NCI-H1694 treated with DMSO at 0.1 percent for 48 hours (cell line): ENCODE data around the gene CHRNG.

Experiments
- DNase-seq: peaks from one replicate; lab custom pipeline; 2025; lab: John Stamatoyannopoulos, UW

CHRNG gene

DNA sequence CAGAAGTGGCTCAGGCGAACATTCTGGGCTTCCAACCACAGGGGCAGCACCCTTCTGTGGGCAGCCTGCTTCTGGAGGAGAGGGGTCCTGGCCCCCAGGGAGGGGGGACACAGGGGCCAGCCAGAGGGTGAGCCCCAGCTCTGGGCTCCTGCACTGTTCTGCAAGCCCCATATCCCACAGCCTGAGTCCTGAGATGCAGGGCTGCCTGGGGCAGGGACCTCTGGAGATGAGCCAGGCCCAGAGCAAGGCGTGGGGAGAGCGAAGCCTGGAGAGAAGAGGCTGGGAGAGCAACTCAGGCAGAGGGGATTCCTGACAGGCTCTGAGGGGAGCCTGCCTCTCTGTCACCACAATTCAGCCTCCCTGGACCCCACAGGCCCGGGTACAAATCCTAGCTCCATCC, 32.8 kb upstream of the CHRNG start:
- DNase-seq, result no peak

DNA sequence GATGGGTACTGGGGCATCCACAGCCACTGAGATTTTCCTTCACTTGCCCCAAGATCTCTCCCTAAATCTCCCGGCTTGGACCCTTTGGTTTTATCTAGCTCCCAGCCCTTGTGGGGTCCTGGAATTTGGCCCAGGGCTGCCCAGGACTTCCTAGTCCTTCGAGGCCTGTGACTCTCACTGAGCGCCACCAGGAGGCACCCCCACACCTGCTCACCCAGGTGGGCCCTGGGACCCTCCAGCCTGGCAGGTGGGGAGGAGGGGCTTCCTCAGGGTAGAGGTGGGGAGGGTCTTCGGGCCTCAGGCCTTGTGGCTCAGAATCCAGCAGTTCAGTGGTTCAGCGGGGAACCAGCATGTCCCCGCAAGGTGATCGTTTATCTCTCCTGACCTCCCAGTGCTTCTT, 31.2 kb upstream of the CHRNG start:
- no peak for DNase-seq

DNA sequence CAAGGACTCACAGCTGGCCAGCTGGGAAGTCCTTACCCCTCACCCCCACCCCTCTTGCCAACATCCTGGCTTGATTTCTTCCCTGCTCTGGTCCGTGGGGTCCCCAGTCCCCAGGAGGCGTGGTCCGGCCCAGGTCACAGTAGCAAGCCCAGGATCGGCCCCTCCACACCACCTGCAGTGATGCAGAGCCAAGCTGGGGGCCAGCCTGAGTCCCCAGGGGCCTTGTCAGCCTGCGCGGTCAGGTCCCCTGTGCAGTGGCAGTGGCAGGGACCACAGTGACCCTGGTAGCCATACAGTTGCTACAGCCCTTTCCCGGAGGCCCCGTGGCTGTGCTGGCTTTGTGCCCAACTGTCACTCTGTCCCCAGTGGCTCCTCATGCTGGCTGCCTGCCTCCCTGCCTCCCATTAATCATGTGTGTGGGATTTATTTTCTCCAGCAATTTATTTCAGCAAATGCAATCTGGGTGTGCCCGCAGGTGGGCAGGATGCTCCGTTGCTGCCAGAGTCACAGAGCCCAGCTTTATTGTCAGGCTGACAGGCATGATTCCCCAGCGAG, 28.1 kb upstream of the CHRNG start:
- DNase-seq, result no peak

DNA sequence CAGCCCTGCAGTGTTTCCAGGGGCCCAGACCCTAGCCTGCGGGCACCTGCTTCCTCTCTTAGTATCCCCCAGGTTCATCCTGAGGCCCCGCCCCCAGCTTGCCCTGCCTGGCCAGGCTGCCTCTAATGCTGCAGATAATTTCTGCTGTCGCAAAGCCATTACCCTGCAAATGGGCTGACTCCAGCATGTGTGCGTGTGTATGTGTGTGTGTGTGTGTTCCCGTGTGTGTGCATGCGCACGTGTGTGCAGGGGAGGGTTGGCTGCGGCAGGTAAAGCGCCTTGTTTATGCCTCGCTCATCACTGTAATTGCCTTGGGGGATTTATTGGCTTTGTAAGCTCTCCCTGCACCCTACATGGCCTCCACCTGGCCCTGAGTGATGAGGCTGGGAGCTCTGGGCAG, 26.9 kb upstream of the CHRNG start:
- DNase-seq, result no peak

DNA sequence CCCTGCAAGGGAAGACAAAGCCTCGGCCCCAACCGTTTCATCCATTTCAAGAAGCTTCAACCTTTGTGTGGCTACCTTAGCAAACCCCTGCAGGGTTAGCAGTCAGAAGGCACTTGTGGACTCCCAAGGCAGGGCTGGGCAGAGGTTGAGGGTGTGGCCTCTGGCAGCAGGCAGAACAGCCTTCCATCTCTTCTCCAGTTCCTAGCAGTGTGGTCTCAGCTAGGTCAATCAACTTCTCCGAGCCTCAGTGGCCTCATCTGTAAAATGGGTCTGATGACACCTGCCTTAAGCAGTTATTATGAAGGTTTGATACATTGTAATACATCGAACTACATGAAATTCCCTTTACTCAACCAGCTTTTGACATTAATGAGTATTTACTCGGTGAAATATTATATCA, 26.1 kb upstream of the CHRNG start:
- no peak for DNase-seq

DNA sequence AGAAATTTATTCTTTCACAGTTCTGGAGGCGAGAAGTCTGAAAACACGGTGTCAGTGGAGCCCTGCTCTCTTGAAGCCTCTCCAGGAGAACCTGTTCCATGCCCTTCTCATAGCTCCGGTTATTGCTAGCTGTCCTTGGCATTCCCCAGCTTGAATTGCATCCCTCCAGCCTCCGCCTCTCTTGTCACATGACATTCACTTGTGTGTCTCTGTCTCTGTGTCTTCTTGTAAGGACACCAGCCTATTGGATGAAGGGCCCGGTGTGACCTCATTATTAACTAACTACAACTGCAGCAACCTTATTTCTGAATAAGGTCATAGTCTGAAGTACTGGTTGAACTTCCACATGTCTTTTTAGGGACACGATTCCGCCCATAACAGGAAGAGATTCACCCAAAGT, 23.9 kb upstream of the CHRNG start:
- no peak for DNase-seq

DNA sequence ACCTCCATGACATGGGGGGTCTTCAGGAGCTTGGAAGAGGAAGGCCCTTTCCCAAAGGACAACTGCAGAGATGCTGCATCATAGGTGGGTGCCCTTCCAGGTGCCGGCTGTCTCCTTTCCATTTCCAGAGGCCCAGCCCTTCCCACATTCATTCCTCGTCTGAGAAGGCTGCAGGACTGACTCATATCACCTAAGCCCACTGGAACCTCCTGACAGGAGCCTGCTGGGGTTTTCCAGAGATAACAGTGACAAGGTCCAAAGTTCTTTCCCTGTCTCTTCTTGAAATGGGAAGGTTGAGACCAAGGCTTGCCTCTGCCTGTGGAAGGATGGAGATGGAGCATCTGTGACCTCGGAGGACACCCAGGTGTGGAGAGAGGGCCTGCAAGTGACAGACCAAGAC, 22.9 kb upstream of the CHRNG start:
- no peak for DNase-seq

DNA sequence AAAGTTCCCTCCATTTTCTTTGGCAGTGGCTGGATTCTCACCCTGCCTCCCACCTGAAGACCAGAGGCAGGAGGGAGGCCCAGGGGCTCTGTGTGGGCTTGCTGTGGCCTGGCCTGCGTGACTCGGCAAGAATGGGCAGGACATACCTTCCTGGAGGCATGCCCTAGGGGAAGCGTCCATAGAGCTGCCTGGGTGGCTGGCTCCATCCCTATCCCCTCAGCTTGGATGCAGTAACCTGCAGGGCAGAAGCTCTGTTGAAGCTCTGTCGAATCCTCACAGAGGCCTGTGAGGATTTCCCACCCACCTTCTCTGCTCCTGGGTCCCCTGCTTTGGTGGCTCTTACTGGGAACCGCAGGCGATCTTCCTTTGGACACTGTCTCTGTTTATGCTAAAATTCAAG, 20.6 kb upstream of the CHRNG start:
- no peak for DNase-seq

DNA sequence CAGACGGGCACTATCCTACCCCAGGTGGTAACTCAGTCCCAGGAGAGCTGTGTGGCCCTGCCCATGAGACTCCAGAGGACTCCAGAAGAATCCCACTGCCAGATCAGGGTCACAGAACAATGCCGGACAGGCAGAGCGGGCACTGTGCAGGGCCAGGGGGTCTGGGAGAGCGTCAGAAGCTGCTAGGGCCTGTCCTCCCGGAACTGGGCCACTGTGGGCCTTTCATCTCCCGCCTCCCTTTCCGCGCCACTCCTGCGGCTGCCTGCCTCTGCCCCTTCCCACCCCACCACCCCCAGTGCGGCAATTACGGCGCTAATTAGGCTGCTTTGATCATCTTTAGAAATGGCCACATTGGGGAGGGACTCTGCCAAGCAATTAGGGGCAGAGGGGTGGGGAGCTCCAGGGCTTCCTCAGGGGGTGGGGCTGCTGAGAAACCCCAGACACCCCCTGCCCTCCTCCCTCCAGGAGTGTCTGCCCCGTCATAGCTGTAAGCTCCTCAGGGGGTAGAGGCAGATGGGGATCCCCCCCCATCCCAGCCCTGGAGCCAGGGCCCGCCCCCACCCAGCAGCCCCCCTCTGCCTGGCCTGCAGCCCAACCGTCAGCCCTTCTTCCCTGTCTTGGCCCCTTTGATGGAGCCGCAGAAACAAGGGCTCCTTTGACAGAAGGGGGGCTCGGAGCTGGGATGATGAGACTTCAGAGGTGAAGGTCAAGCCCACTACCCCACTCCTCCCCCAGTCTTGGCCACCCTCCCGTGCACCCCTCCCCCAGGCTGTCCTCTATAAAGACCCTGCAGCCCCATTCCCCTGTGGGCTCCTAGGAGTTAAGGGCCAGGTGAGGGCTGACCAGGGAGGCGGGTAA, 19.7 kb upstream of the CHRNG start, which contains the start of gene PRSS56:
Gene PRSS56, plus strand, starts transcription at position 808 of the 858 bp plus-strand sequence. CDS start 211 bp downstream, outside the sequence.
- no peak for DNase-seq

DNA sequence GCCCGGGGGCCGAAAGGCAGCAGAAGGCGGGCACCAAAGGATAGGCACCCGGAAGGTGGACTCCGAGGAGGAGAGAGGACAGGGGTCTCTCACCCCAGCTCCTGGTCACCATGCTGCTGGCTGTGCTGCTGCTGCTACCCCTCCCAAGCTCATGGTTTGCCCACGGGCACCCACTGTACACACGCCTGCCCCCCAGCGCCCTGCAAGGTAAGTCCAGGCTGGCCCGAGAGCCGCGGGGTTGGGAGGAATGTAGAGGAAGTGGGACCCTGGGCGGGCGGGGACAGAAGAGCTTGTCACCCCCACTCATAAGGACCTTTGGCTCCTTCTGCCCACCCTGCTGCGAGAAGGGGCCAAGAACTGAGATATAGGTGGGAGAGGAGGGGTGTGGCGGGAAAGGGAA, 19.0 kb upstream of the CHRNG start:
- DNase-seq, result no peak

DNA sequence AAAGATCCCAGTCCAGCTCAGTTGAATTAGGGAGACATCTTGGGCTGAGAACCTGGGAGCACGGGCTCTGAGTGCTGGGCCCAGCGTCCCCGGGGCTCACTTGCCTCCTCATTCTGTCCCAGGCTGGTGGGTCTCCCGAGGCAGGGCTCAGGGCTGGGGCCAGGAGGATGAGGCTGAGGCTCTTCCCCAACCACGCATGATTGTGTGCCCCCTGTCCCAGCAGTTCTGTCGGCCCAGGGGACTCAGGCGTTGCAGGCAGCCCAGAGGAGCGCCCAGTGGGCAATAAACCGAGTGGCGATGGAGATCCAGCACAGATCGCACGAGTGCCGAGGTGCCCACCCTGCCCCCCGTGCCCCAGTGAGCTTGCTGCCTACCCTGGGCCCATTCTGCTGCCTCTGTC, 18.4 kb upstream of the CHRNG start:
- no peak for DNase-seq

DNA sequence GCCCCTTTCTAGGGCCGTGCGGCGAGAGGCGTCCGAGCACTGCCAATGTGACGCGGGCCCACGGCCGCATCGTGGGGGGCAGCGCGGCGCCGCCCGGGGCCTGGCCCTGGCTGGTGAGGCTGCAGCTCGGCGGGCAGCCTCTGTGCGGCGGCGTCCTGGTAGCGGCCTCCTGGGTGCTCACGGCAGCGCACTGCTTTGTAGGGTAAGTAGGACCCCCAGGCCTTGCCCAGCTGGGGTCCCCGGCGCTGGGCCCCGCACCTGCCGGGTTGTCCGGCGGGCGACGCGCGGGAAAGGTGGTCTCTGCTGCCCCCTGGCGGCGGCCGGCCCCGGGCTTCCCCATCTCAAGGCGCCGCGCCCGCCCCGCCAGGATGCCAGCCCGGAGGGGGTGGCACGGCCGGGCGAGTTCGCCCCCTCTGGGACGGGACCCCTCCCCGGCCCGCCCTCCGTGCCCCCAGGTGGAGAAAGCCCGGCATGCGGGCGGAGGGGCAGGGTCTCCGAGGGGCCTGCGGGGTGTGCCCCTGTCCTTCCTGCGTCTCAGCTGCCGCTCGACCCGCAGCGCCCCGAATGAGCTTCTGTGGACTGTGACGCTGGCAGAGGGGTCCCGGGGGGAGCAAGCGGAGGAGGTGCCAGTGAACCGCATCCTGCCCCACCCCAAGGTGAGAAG, 17.4 kb upstream of the CHRNG start:
- no peak for DNase-seq

DNA sequence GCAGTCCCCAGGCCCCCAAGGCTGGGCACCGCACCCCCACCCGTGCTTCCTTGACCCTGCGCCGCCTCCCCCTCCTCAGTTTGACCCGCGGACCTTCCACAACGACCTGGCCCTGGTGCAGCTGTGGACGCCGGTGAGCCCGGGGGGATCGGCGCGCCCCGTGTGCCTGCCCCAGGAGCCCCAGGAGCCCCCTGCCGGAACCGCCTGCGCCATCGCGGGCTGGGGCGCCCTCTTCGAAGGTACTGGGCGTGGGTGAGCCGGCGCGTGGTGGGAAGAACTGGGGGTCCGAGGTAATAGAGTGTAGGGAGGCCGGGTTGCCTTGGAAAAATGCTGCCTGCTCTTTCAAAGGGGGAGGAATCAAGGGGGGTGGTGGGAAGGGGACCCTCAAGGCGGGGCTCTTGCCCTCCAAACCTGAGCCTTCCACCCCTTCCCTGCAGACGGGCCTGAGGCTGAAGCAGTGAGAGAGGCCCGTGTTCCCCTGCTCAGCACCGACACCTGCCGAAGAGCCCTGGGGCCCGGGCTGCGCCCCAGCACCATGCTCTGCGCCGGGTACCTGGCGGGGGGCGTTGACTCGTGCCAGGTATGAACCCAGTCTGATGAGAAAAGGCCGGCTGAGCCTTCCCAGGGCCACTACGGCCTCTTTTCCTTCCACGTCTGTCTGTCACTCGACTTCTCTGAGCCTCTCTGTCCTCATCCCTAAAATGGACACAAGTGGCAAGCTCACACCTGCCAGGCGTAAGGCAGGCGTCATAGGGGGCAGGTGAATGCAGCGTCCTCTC, 16.7 kb upstream of the CHRNG start:
- DNase-seq, result no peak

DNA sequence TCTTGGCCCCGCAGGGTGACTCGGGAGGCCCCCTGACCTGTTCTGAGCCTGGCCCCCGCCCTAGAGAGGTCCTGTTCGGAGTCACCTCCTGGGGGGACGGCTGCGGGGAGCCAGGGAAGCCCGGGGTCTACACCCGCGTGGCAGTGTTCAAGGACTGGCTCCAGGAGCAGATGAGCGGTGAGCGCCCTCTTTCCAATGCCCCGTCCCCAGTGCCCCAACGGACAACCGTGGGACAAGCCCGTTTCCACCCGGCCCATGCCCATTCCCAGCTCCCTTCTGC, 16.1 kb upstream of the CHRNG start:
- DNase-seq, result no peak

DNA sequence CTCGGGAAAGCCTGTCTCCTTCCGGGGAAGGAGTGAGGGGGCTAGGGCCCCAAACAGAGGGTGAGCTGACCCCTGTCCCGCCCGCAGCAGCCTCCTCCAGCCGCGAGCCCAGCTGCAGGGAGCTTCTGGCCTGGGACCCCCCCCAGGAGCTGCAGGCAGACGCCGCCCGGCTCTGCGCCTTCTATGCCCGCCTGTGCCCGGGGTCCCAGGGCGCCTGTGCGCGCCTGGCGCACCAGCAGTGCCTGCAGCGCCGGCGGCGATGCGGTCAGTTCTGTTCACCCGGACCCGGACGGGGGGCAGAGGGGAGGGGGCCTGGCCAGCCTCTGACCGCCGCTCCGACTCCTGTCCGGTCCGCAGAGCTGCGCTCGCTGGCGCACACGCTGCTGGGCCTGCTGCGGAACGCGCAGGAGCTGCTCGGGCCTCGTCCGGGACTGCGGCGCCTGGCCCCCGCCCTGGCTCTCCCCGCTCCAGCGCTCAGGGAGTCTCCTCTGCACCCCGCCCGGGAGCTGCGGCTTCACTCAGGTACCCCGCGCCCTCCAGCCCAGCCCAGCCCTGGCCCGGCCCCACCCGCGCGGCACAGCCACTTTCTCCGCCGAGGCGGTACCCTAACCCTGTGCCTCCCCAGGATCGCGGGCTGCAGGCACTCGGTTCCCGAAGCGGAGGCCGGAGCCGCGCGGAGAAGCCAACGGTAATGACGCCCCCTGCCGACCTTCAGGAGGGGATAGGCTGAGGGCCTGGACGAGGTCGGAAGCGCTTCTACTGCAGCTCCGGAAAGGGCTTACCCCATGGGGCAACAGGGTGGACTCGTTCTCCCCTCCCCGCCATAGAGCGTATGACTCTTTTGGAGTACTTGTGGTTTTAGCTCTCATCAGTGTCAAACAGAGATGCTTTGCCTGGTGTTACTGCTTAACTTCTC, 15.6 kb upstream of the CHRNG start:
- peak; percentile 54 for DNase-seq

DNA sequence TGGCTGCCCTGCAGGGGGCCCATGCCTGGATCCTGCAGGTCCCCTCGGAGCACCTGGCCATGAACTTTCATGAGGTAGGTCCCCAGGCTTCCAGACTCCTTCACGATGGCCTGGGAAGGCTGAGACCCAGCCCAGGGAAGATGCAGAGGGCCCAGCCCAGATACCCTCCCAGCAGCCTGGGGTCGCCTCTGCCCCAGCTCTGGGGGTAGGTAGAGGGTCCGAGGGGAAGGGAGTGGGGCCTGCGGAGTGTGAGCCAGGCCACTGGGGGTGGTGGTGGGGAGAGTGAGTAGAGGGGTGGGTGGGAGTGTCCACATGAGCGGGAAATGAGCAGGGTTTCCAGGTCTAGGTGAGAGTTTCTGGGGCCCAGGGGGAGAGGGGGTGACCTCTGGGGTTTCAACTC, 14.7 kb upstream of the CHRNG start:
- no peak for DNase-seq

DNA sequence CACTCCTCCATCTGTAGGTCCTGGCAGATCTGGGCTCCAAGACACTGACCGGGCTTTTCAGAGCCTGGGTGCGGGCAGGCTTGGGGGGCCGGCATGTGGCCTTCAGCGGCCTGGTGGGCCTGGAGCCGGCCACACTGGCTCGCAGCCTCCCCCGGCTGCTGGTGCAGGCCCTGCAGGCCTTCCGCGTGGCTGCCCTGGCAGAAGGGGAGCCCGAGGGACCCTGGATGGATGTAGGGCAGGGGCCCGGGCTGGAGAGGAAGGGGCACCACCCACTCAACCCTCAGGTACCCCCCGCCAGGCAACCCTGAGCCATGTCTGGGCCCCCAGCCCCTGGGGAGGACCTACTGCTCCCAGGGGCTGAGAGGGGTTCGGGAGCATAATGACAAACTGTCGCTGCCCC, 14.3 kb upstream of the CHRNG start:
- DNase-seq, result no peak

DNA sequence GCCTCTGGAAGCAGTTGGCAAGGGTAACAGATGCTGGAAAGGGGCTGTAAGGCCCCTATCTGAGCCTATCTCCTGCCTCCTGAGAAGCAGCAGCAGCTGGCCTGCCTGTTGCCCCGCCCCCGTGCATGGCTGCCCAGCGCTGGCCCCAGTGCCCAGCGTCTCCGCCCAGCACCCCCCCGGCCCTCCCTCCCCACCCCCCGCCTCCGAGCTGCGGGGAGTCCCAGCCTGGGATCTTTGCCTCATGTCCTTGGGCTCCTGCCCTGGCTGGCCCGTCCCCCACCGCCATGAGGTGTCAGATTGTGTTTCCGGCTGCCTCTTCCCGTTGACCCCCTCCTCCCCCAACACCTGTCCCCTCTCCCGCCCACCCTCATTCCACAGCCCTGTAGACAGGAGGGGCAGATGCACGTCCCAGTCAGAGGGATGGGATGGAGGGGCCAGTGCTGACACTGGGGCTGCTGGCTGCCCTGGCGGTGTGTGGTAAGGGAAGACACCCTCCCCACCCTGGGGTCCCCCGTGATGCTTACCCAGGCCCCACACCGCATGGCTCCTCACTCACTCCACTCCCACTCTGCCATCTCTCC, 13.6 kb upstream of the CHRNG start, which contains the start of gene CHRND:
Gene CHRND, plus strand, starts transcription at position 370 of the 581 bp plus-strand sequence. Its CDS starts 56 bp downstream, at position 426.
- no peak for DNase-seq

DNA sequence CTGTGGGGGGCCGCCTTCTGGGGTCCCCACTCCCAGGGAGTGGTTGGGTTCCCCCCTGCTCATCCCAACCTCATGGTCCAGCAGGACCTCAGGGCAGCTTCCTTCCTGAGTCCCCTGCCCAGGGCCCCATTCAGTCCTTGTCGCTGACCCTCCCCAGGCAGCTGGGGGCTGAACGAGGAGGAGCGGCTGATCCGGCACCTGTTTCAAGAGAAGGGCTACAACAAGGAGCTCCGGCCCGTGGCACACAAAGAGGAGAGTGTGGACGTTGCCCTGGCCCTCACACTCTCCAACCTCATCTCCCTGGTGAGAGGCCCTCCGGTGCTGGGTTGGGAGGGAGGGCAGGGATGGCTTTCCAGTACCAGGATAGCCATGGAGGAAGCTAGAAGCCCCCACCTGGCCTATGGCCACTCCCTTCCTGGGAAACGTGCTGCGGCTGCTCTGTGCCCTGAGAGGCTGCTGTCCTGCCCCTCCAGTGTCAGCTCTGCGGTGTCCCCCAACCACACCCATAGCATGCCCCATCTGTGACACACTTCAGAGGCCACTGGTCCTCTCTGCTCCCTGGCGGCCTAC, 13.0 kb upstream of the CHRNG start:
- no peak for DNase-seq

DNA sequence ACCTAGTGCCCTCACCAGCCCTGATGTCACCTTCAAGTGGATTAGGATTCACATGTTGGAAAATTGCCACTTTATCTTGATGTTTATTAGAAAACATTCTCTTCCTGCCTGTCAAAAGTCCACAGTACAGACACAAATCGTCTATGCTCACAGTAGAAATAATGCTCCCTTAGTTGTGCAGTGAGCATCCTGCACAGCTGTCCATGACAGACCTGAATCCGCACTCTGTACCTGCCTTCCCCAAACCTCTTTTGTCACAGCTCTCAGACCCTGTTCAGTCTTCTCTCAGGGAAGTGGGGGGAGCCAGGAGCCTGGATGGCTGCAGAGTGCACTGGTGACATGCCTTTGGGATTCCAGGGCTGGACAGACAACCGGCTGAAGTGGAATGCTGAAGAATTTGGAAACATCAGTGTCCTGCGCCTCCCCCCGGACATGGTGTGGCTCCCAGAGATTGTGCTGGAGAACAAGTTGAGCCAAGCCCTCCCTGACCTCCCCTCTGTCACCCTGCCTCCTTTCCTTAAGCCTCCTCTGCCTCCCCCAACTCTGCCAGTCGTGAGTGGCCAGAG, 11.5 kb upstream of the CHRNG start:
- DNase-seq, result no peak
